Measurements from ENCODE around the gene SPATA3.

SPATA3 gene

GRCh38 chr2:231007286-231008098, 11.6 kb downstream of the SPATA3 start:
- Histone ChIP-seq H3K27me3 (ENCODE audit: control insufficient read depth in 2 of 2, insufficient read depth in 2 of 2, low read length in 2 of 2) (peaks cover 1 to 5% of the 10 kb centered on the region in 2 donors), H3K4me3 (ENCODE audit: low read length in 2 of 2) (no peak overlapping the region), H3K9me3 (ENCODE audit: control insufficient read depth in 2 of 2, low read length in 2 of 2) (no peaks in the 10 kb centered on the region), H3K9ac (ENCODE audit: low read depth in 1 of 2, low read length in 2 of 2) (no peak overlapping the region), H3K36me3 (ENCODE audit: control insufficient read depth in 2 of 2, insufficient read depth in 2 of 2, low read length in 2 of 2) (no peaks in the 10 kb centered on the region), H3K27ac (ENCODE audit: low read depth in 2 of 2, low read length in 2 of 2) (no peak overlapping the region), H3K4me1 (ENCODE audit: control insufficient read depth in 2 of 2, insufficient read depth in 2 of 2, low read length in 2 of 2) (no peaks in the 10 kb centered on the region)

DNA sequence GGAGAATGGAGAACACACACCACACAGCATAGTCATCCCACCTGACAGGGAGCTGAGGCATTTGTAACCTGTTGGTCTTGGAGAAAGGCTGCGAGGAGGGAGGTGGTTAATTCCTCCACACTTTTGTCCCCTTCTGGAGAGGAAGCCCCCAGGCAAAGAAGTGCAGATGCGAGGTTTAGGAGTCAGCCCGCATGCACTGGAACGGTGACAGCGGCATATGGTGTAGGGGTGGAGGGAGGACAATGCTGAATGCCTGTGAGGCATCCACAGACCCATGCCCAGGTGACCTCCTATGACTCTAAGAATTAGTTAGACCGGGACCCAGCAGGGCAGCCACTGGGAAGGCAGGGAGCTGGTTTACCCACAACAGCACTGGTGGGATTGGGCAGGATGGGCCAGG, 12.2 kb downstream of the SPATA3 start:
- no peak overlapping the region for H3K27ac ChIP-seq (ENCODE audit: low read depth in 2 of 2, low read length in 2 of 2)
- no peak overlapping the region for H3K9ac ChIP-seq (ENCODE audit: low read depth in 1 of 2, low read length in 2 of 2)
- no peaks in the 10 kb centered on the region for H3K36me3 ChIP-seq (ENCODE audit: control insufficient read depth in 2 of 2, insufficient read depth in 2 of 2, low read length in 2 of 2)
- H3K9me3 ChIP-seq (ENCODE audit: control insufficient read depth in 2 of 2, low read length in 2 of 2), result no peaks in the 10 kb centered on the region
- peaks cover 0 to under 1% of the 10 kb centered on the region in 2 donors for H3K27me3 ChIP-seq (ENCODE audit: control insufficient read depth in 2 of 2, insufficient read depth in 2 of 2, low read length in 2 of 2)
- no peak overlapping the region for H3K4me3 ChIP-seq (ENCODE audit: low read length in 2 of 2)
- no peaks in the 10 kb centered on the region for H3K4me1 ChIP-seq (ENCODE audit: control insufficient read depth in 2 of 2, insufficient read depth in 2 of 2, low read length in 2 of 2)

GRCh38 chr2:231009236-231009919, 13.5 kb downstream of the SPATA3 start:
- H3K9me3 ChIP-seq (ENCODE audit: control insufficient read depth in 2 of 2, low read length in 2 of 2), result no peaks in the 10 kb centered on the region
- no peak overlapping the region for H3K9ac ChIP-seq (ENCODE audit: low read depth in 1 of 2, low read length in 2 of 2)
- no peak overlapping the region for H3K27ac ChIP-seq (ENCODE audit: low read depth in 2 of 2, low read length in 2 of 2)
- H3K27me3 ChIP-seq (ENCODE audit: control insufficient read depth in 2 of 2, insufficient read depth in 2 of 2, low read length in 2 of 2), result no peaks in the 10 kb centered on the region
- no peaks in the 10 kb centered on the region for H3K36me3 ChIP-seq (ENCODE audit: control insufficient read depth in 2 of 2, insufficient read depth in 2 of 2, low read length in 2 of 2)
- H3K4me1 ChIP-seq (ENCODE audit: control insufficient read depth in 2 of 2, insufficient read depth in 2 of 2, low read length in 2 of 2), result no peaks in the 10 kb centered on the region
- no peak overlapping the region for H3K4me3 ChIP-seq (ENCODE audit: low read length in 2 of 2)

DNA sequence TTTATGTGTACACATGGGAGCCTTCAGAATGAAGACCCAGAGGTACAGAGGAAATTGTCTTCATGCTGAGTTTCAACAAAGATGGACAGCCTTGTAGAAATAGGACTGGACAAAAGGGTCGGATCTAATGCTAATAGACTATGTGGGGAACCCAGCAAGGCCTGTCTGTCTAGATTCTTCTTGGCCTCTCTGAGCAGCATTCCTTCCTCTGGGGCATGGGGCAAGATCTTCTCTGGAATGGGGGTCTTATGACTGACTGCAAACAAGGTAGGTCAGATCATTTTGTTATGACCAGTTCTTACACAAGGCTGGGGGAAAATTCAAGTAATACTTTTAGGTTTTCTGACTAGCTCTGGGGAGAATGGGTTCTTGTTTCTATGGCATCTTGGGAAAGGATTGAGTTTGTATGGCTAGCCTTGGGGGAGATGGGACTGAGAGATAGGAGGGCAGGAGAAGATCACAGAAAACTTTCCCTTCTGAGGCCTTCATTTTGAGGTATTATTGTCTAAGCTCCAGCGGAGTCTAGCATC, 14.3 kb downstream of the SPATA3 start:
- no peak overlapping the region for H3K27ac ChIP-seq (ENCODE audit: low read depth in 2 of 2, low read length in 2 of 2)
- no peaks in the 10 kb centered on the region for H3K27me3 ChIP-seq (ENCODE audit: control insufficient read depth in 2 of 2, insufficient read depth in 2 of 2, low read length in 2 of 2)
- no peaks in the 10 kb centered on the region for H3K36me3 ChIP-seq (ENCODE audit: control insufficient read depth in 2 of 2, insufficient read depth in 2 of 2, low read length in 2 of 2)
- H3K4me3 ChIP-seq (ENCODE audit: low read length in 2 of 2), result no peak overlapping the region
- H3K9me3 ChIP-seq (ENCODE audit: control insufficient read depth in 2 of 2, low read length in 2 of 2), result no peaks in the 10 kb centered on the region
- H3K9ac ChIP-seq (ENCODE audit: low read depth in 1 of 2, low read length in 2 of 2), result no peak overlapping the region
- no peaks in the 10 kb centered on the region for H3K4me1 ChIP-seq (ENCODE audit: control insufficient read depth in 2 of 2, insufficient read depth in 2 of 2, low read length in 2 of 2)

GRCh38 chr2:231011526-231011925, 15.6 kb downstream of the SPATA3 start:
- no peaks in the 10 kb centered on the region for H3K4me1 ChIP-seq (ENCODE audit: control insufficient read depth in 2 of 2, insufficient read depth in 2 of 2, low read length in 2 of 2)
- no peaks in the 10 kb centered on the region for H3K9me3 ChIP-seq (ENCODE audit: control insufficient read depth in 2 of 2, low read length in 2 of 2)
- H3K27ac ChIP-seq (ENCODE audit: low read depth in 2 of 2, low read length in 2 of 2), result no peak overlapping the region
- H3K36me3 ChIP-seq (ENCODE audit: control insufficient read depth in 2 of 2, insufficient read depth in 2 of 2, low read length in 2 of 2), result no peaks in the 10 kb centered on the region
- H3K4me3 ChIP-seq (ENCODE audit: low read length in 2 of 2), result no peak overlapping the region
- H3K27me3 ChIP-seq (ENCODE audit: control insufficient read depth in 2 of 2, insufficient read depth in 2 of 2, low read length in 2 of 2), result no peaks in the 10 kb centered on the region
- no peak overlapping the region for H3K9ac ChIP-seq (ENCODE audit: low read depth in 1 of 2, low read length in 2 of 2)

- H3K4me3 ChIP-seq (ENCODE audit: low read length in 2 of 2), result no peak overlapping the region
Measured at GRCh38 chr2:231012463-231012862, 16.5 kb downstream of the SPATA3 start.

GRCh38 chr2:231013820-231014219, 17.9 kb downstream of the SPATA3 start:
- Histone ChIP-seq H3K36me3 (ENCODE audit: control insufficient read depth in 2 of 2, insufficient read depth in 2 of 2, low read length in 2 of 2) (no peaks in the 10 kb centered on the region), H3K9me3 (ENCODE audit: control insufficient read depth in 2 of 2, low read length in 2 of 2) (no peaks in the 10 kb centered on the region), H3K27me3 (ENCODE audit: control insufficient read depth in 2 of 2, insufficient read depth in 2 of 2, low read length in 2 of 2) (no peaks in the 10 kb centered on the region), H3K4me3 (ENCODE audit: low read length in 2 of 2) (no peak overlapping the region), H3K4me1 (ENCODE audit: control insufficient read depth in 2 of 2, insufficient read depth in 2 of 2, low read length in 2 of 2) (no peaks in the 10 kb centered on the region), H3K9ac (ENCODE audit: low read depth in 1 of 2, low read length in 2 of 2) (no peak overlapping the region), H3K27ac (ENCODE audit: low read depth in 2 of 2, low read length in 2 of 2) (no peak overlapping the region)

More at GRCh38 chr2:231012463-231012862, 16.5 kb downstream of the SPATA3 start:
- no peaks in the 10 kb centered on the region for H3K36me3 ChIP-seq (ENCODE audit: control insufficient read depth in 2 of 2, insufficient read depth in 2 of 2, low read length in 2 of 2)
- H3K27ac ChIP-seq (ENCODE audit: low read depth in 2 of 2, low read length in 2 of 2), result no peak overlapping the region
- H3K27me3 ChIP-seq (ENCODE audit: control insufficient read depth in 2 of 2, insufficient read depth in 2 of 2, low read length in 2 of 2), result no peaks in the 10 kb centered on the region
- no peaks in the 10 kb centered on the region for H3K4me1 ChIP-seq (ENCODE audit: control insufficient read depth in 2 of 2, insufficient read depth in 2 of 2, low read length in 2 of 2)
- H3K9ac ChIP-seq (ENCODE audit: low read depth in 1 of 2, low read length in 2 of 2), result no peak overlapping the region
- H3K9me3 ChIP-seq (ENCODE audit: control insufficient read depth in 2 of 2, low read length in 2 of 2), result no peaks in the 10 kb centered on the region

GRCh38 chr2:231015478-231015877, 19.6 kb downstream of the SPATA3 start:
- H3K4me3 ChIP-seq (ENCODE audit: low read length in 2 of 2), result no peak overlapping the region
- no peaks in the 10 kb centered on the region for H3K4me1 ChIP-seq (ENCODE audit: control insufficient read depth in 2 of 2, insufficient read depth in 2 of 2, low read length in 2 of 2)
- H3K9ac ChIP-seq (ENCODE audit: low read depth in 1 of 2, low read length in 2 of 2), result no peak overlapping the region
- no peaks in the 10 kb centered on the region for H3K36me3 ChIP-seq (ENCODE audit: control insufficient read depth in 2 of 2, insufficient read depth in 2 of 2, low read length in 2 of 2)
- H3K27me3 ChIP-seq (ENCODE audit: control insufficient read depth in 2 of 2, insufficient read depth in 2 of 2, low read length in 2 of 2), result no peaks in the 10 kb centered on the region
- H3K27ac ChIP-seq (ENCODE audit: low read depth in 2 of 2, low read length in 2 of 2), result no peak overlapping the region
- no peaks in the 10 kb centered on the region for H3K9me3 ChIP-seq (ENCODE audit: control insufficient read depth in 2 of 2, low read length in 2 of 2)

GRCh38 chr2:231015926-231016325, 20.0 kb downstream of the SPATA3 start:
- Histone ChIP-seq H3K9ac (ENCODE audit: low read depth in 1 of 2, low read length in 2 of 2) (no peak overlapping the region), H3K36me3 (ENCODE audit: control insufficient read depth in 2 of 2, insufficient read depth in 2 of 2, low read length in 2 of 2) (no peaks in the 10 kb centered on the region), H3K27me3 (ENCODE audit: control insufficient read depth in 2 of 2, insufficient read depth in 2 of 2, low read length in 2 of 2) (no peaks in the 10 kb centered on the region), H3K4me1 (ENCODE audit: control insufficient read depth in 2 of 2, insufficient read depth in 2 of 2, low read length in 2 of 2) (no peaks in the 10 kb centered on the region), H3K4me3 (ENCODE audit: low read length in 2 of 2) (no peak overlapping the region), H3K27ac (ENCODE audit: low read depth in 2 of 2, low read length in 2 of 2) (no peak overlapping the region), H3K9me3 (ENCODE audit: control insufficient read depth in 2 of 2, low read length in 2 of 2) (no peaks in the 10 kb centered on the region)

DNA sequence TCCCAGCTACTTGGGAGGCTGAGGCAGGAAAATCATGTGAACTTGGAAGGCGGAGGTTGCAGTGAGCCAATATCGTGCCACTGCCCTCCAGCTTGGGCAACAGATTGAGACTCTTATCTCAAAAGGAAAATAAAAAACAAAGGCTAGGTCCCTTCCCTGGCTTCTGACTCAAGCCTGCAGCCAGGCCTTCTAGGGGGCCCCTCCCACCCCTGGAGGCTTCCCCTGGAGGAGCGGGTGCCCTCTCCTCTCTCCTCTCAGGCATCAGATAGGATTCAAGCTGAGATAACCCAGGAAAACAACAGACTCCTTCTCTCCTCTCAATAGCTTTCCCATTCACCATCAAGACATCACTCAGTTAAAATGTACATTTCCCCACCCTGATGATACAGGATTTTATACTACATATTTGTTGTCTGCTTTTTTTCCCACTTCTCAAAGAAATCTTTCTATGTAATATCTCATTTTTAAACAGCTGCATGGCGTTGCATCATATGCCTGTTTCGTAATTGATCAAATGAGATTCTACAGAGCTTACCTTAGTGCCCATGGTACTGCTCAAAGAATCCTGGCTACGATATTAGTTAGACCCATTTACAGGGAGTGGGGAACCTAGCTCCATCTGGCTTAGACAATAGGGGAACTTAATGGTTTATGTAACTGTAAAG, 20.8 kb downstream of the SPATA3 start:
- no peaks in the 10 kb centered on the region for H3K4me1 ChIP-seq (ENCODE audit: control insufficient read depth in 2 of 2, insufficient read depth in 2 of 2, low read length in 2 of 2)
- no peaks in the 10 kb centered on the region for H3K27me3 ChIP-seq (ENCODE audit: control insufficient read depth in 2 of 2, insufficient read depth in 2 of 2, low read length in 2 of 2)
- no peaks in the 10 kb centered on the region for H3K9me3 ChIP-seq (ENCODE audit: control insufficient read depth in 2 of 2, low read length in 2 of 2)
- H3K9ac ChIP-seq (ENCODE audit: low read depth in 1 of 2, low read length in 2 of 2), result no peak overlapping the region
- H3K4me3 ChIP-seq (ENCODE audit: low read length in 2 of 2), result no peak overlapping the region
- no peak overlapping the region for H3K27ac ChIP-seq (ENCODE audit: low read depth in 2 of 2, low read length in 2 of 2)
- no peaks in the 10 kb centered on the region for H3K36me3 ChIP-seq (ENCODE audit: control insufficient read depth in 2 of 2, insufficient read depth in 2 of 2, low read length in 2 of 2)
